SU-DHL-6 (cell line): ENCODE results near the gene AGBL5.

Experiments
- H2AFZ ChIP-seq: fragments of 200-600 bp; sonication (generic); 2 replicates; pipeline ENCODE4 v1.6.1; 2014; ENCODE audit warnings: low read depth, mild to moderate bottlenecking, moderate library complexity, mixed read lengths, antibody characterized with exemption, low read length; ENCODE audit not compliant: severe bottlenecking
- H3F3A ChIP-seq: fragments of 200-600 bp; shearing (Covaris generic); 2 replicates; pipeline ENCODE4 v1.6.0; 2016; ENCODE audit warnings: antibody characterized with exemption, mild to moderate bottlenecking; ENCODE audit not compliant: insufficient read depth
- H3K27ac ChIP-seq: fragments of 200-600 bp; sonication (generic); 2 replicates; pipeline ENCODE4 v1.5.1; 2016; ENCODE audit warnings: low read depth, mild to moderate bottlenecking, low read length, moderate library complexity, mixed read lengths
- H3K27me3 ChIP-seq: fragments of 200-600 bp; sonication (generic), shearing (Covaris generic); 2 replicates; pipeline ENCODE4 v1.6.0; 2014; ENCODE audit warnings: mild to moderate bottlenecking, low read length
- H3K36me3 ChIP-seq: fragments of 200-600 bp; sonication (generic); 2 replicates; pipeline ENCODE4 v1.6.1; 2014; ENCODE audit warnings: mild to moderate bottlenecking, low read length, mixed read lengths
- H3K4me2 ChIP-seq: fragments of 300-600, 200-600 bp; shearing (Covaris generic), sonication (generic); 2 replicates; pipeline ENCODE4 v1.6.0; 2014; ENCODE audit warnings: low read length, low read depth, mild to moderate bottlenecking; ENCODE audit not compliant: poor library complexity, severe bottlenecking
- H3K4me3 ChIP-seq: fragments of 200-600 bp; sonication (generic); 2 replicates; pipeline ENCODE4 v1.5.1; 2014; ENCODE audit warnings: antibody characterized with exemption, low read length, mild to moderate bottlenecking, mixed read lengths; ENCODE audit not compliant: insufficient read depth, poor library complexity, severe bottlenecking
- H3K79me2 ChIP-seq: fragments of 200-600 bp; sonication (generic); 2 replicates; pipeline ENCODE4 v1.6.1; 2014; ENCODE audit warnings: mild to moderate bottlenecking, low read length, moderate library complexity; ENCODE audit not compliant: insufficient read depth
- H3K9ac ChIP-seq: fragments of 200-600 bp; sonication (generic); 2 replicates; pipeline ENCODE4 v1.7.0; 2014; ENCODE audit warnings: mild to moderate bottlenecking, low read length
- H3K9me2 ChIP-seq: fragments of 200-600 bp; sonication (generic); replicated peaks from 2 replicates; pipeline ENCODE4 v1.6.1; 2014; ENCODE audit warnings: low read length; ENCODE audit not compliant: insufficient read depth
- H3K9me3 ChIP-seq: fragments of 200-600 bp; sonication (generic); 2 replicates; pipeline ENCODE4 v1.6.1; 2014; ENCODE audit warnings: low read length, mixed read lengths; ENCODE audit not compliant: insufficient read depth
- H4K20me1 ChIP-seq: fragments of 200-600 bp; sonication (generic); 2 replicates; pipeline ENCODE4 v1.6.1; 2014; ENCODE audit warnings: low read depth, mild to moderate bottlenecking, antibody characterized with exemption, low read length, moderate library complexity, mixed read lengths
- CTCF ChIP-seq: fragments of 200-600 bp; sonication (generic); IDR thresholded peaks from one replicate; pipeline ENCODE4 v1.5.1; 2017; ENCODE audit warnings: antibody characterized with exemption, mild to moderate bottlenecking, low read length, moderate library complexity; ENCODE audit not compliant: insufficient read depth, poor library complexity, severe bottlenecking
- EZH2phosphoT487 ChIP-seq: fragments of 200-600 bp; sonication (generic), shearing (Covaris generic); conservative IDR thresholded peaks from 2 replicates; pipeline ENCODE4 v1.6.1; 2018; ENCODE audit warnings: mild to moderate bottlenecking, antibody characterized with exemption, low read length, moderate library complexity, mixed read lengths

AGBL5 gene

GRCh38 chr2:27058210-27058609 lies 6.7 kb downstream of the AGBL5 start:
- Histone ChIP-seq H3K4me3 (no peak overlapping the region), H3K79me2 (no peaks in the 10 kb centered on the region), H3K9ac (no peak overlapping the region), H3K4me2 (no peak overlapping the region), H3K36me3 (no peaks in the 10 kb centered on the region), H3K27me3 (no peaks in the 10 kb centered on the region), H3K27ac (no peak overlapping the region), H4K20me1 (no peaks in the 10 kb centered on the region), H3K9me3 (no peaks in the 10 kb centered on the region), H2AFZ (no peak overlapping the region), H3F3A (no peaks in the 10 kb centered on the region; the same call in 1 of the 2 replicates), H3K9me2 (no peaks in the 10 kb centered on the region)
- TF ChIP-seq CTCF (no peak), EZH2phosphoT487 (no peak)

DNA sequence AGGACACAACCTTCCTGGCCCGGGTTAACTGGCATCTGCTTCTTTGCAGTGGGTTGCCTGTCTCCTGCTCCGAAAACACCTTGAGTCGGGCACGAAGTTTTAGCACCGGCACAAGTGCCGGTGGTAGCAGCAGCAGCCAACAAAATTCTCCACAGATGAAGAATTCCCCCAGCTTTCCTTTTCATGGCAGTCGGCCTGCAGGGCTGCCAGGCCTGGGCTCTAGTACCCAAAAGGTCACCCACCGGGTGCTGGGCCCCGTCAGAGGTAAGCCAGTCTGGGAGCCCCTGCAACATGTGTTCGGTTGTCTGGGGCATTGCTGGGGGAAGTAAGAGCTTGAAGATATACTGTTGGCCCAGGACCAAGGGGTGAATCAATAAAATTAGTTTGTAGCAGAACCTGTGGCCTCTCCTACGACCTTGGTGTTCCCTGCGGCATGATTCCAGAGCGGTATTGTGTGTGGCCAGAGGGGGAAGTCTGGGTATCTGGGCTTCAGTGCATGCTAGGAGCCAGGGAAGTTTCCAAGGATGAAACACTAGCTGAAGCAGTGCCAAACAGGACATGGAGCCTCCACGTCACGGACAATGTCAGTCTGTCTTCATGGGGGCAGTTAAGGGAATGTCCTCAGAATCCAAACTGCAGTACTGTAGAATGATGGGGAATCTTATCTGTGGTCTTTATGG lies 7.8 kb downstream of the AGBL5 start:
- H2AFZ ChIP-seq = no peak overlapping the region
- no peaks in the 10 kb centered on the region for H3K9me2 ChIP-seq
- H3K27ac ChIP-seq = no peak overlapping the region
- no peaks in the 10 kb centered on the region for H4K20me1 ChIP-seq
- no peak overlapping the region for H3K4me3 ChIP-seq
- no peaks in the 10 kb centered on the region for H3K27me3 ChIP-seq
- no peaks in the 10 kb centered on the region for H3K36me3 ChIP-seq
- no peak overlapping the region for H3K4me2 ChIP-seq
- no peaks in the 10 kb centered on the region for H3K9me3 ChIP-seq
- H3K79me2 ChIP-seq = no peaks in the 10 kb centered on the region
- no peak overlapping the region for H3K9ac ChIP-seq
- TF ChIP-seq CTCF (no peak), EZH2phosphoT487 (no peak)
- H3F3A ChIP-seq = no peaks in the 10 kb centered on the region; the same call in 1 of the 2 replicates

DNA sequence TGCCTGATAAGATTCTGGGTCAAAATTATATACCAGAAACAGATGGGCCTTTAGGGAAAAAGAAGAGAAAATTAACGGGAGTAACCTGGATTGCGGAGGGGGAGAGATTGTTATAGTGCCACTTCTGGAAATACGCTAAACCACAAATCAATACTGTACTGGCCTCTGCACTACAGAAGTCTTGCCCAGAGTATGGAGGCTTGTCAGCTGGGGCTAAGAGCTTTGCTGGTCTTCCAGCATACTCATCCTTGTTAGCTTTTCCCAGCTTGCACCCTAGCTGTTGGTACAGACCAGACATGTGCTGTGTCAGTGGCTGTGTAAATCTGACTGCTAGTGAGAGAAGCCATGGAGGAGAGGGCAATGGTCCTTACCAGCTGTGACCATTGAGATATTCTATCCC lies 8.9 kb downstream of the AGBL5 start:
- TF ChIP-seq CTCF = no peak
- no peak for TF ChIP-seq EZH2phosphoT487

More for the DNA sequence above, 8.9 kb downstream of the AGBL5 start:
- no peaks in the 10 kb centered on the region for H3K36me3 ChIP-seq
- H3F3A ChIP-seq = no peaks in the 10 kb centered on the region; the same call in 1 of the 2 replicates
- no peaks in the 10 kb centered on the region for H3K9me2 ChIP-seq
- H3K9ac ChIP-seq = no peak overlapping the region
- no peak overlapping the region for H3K27ac ChIP-seq
- no peaks in the 10 kb centered on the region for H3K79me2 ChIP-seq
- H3K27me3 ChIP-seq = no peaks in the 10 kb centered on the region
- no peaks in the 10 kb centered on the region for H3K9me3 ChIP-seq
- no peak overlapping the region for H2AFZ ChIP-seq
- H3K4me2 ChIP-seq = no peak overlapping the region
- H3K4me3 ChIP-seq = no peak overlapping the region
- no peaks in the 10 kb centered on the region for H4K20me1 ChIP-seq
